ENCODE data around the gene MAP2K5.

MAP2K5 gene

DNA sequence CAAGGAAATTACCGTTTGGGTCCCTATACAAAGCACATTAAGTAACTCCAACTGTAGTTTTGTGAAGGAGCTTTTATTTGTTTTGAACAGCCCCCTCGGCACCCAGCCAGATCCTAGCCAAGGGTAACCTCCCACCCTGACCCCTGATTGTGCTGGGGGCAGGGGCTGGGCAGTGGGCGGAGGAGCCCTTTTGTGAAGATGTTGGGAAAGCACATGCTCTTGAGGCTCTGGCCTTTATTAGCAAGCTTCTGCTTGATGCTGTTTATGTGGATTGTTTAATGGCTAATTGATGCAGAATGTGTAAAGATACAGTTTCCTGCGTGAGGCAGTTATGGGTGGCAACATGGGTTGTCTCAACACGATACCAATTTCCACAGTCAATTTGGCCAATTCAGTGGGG lies 136.5 kb downstream of the MAP2K5 start:
- DNase-seq = no peak

DNA sequence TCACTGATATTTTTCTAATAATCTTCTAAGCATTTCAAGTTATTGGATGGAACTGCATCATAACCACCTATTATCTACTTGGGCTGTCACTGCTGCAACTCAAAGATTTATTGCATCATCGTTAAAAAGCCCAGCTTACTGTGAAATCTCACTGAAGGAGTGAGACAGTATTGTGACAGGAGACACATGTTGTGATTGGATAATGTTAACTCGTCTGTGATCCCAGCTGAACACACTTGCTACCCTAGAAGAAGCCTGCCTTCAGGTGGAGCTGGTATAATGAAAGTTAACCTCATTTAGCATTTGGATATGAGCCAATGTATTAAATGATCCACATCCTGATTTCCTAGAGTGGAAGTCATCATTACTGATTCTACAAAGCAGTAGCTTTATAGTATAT lies 138.1 kb downstream of the MAP2K5 start:
- no peak for DNase-seq

DNA sequence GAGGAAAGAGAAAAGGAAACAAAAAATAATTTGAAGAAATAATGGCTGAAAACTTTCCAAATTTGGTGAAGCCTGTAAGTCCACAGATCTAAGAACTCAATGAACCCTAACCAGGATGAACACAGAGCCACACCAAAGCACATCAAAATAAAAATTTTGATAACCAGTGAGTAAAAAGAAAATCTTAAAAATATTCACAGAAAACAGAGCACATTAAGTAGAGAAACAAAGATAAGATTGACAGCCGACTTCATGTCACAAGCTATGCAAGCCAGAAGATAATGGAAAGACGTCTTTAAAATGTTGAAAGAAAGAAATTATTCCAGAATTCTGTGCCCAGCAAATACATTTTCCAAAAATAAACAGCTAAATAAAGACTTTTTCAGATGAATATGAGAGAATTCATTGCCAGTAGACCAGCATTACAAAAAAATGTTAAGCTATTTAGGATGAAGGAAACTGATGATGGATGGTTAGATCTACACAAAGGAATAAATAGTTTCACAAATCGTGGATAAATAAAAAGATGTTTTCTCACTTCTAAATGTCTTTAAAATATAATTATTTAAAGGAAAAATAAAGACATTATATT lies 142.6 kb downstream of the MAP2K5 start:
- no peak for DNase-seq

DNA sequence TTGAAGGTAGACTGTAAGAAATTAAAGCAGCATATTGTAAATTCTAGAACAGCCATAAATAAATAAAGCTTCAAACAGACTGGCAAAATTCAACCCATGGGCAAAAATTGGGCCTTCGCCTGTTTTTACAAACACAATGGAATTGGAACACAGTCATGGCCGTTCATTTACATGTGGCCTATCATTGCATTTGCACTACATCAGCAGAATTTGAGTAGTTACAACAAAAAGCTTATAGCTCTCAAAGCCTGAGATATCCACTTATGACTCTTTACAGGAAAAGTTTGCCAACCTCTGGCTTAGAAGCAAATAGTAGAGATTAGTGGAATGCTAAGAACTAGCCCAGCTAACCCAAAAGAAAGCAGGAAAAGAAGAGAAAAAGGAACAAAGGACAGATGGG lies 143.2 kb downstream of the MAP2K5 start:
- DNase-seq = no peak

DNA sequence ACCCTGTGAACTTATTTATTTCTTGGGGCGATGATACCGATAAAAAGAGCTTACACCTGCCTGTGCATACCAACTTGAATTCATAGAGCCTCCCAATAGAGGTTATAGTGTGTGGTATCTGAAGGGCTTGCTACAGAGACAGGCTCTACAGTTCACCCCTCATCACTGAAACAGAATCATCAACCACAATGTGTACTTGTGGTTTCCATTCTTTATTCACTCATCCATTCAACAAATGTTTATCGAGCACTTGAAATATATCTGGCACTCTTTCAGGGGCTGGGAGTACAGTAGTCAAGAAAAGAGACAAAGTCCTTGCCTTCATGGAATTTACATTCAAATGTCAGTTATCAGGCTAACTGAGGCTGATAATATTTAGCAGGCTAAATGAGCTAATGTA lies 148.4 kb downstream of the MAP2K5 start:
- DNase-seq = no peak

DNA sequence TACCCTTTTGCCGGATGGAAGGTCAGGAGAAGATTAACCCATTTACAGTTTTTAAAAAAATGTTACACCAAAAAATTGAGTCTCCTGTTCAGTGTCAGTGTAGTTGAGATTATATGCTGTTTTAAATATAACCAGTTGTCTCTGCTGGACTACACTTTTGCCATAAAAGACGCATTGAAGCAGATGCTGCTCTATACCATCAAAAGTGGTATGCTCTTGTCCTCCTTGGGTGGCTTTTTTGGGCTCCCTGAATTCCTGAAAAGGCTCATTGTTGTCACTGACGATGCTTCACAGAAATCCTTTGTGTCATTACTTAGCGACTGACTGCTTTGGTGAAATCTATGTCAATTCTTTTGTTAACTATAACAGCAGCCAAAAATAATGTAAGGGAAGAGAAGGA lies 148.9 kb downstream of the MAP2K5 start:
- no peak for DNase-seq

DNA sequence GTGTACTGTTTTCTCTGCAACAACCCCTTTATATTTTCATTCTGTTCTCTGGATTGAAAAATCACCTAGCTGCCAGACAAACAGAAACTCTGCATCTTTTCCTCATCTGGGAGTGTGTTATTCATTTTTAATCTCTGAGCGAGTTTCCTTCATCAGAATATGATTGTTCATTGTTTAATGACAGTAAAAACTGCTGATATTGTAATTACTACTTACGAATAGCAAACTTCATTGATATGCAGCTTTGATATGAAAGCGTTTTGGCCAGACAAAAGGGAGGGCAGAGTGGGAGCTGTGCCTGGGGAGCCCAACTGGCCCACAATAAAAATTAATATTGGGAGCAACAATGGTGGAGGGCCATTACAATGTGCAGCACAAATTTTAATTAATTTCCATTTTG lies 150.1 kb downstream of the MAP2K5 start:
- no peak for DNase-seq

DNA sequence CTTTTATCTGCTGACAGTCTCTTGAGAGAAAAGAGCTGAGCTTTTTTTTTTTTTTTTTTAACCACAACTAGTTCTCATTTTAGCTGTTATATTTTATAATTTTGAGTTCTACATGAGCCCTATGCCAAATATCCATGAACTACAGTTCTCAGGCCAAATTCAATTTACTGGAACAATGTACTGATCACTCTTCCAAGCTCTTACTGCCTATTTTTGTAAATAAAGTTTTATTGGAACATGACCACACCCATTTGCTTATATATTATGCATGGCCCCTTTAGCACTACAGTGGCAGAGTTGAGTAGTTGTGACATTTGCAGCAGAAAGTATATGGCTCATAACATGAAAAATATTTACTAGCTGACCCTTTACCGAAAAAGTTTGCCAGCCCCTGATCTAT lies 153.6 kb downstream of the MAP2K5 start:
- no peak for DNase-seq

DNA sequence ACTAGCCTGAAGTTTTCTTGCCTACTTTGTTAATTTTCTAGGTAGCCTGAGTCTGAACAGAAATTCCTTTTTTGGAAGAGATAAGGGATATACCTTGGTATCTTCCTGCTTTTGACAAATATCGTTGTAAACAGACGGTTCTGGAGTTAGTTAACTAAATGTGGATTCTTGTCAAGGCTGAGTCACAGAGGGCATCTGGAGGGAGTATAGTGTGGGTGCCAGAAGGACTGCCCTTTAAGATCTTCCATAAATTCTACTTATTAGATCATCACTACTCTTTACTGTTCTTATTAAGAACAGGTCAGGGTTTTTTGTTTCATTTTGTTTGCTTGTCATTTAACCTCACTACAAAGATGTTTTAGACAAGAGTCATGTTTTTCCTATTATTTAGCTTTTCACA lies 157.5 kb downstream of the MAP2K5 start:
- no peak for DNase-seq

DNA sequence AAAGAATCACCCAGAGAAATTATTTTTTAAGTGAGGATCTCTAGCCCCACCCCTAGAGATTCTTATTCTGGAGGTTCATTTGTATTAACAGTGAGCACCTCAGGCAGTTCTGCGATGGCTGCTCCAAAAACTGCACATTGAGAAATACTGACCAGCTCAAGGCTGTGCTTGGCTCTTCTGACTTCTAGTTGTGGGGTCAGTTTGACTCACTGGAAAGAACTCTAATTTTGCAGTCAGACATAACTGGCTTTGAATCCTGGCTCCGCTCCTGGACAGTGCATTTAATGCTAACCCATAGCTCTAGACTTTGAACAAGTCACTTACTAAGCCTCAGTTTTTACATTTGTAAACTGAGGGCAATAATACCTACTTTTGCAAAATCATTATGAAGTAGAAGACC lies 159.2 kb downstream of the MAP2K5 start:
- DNase-seq = no peak

DNA sequence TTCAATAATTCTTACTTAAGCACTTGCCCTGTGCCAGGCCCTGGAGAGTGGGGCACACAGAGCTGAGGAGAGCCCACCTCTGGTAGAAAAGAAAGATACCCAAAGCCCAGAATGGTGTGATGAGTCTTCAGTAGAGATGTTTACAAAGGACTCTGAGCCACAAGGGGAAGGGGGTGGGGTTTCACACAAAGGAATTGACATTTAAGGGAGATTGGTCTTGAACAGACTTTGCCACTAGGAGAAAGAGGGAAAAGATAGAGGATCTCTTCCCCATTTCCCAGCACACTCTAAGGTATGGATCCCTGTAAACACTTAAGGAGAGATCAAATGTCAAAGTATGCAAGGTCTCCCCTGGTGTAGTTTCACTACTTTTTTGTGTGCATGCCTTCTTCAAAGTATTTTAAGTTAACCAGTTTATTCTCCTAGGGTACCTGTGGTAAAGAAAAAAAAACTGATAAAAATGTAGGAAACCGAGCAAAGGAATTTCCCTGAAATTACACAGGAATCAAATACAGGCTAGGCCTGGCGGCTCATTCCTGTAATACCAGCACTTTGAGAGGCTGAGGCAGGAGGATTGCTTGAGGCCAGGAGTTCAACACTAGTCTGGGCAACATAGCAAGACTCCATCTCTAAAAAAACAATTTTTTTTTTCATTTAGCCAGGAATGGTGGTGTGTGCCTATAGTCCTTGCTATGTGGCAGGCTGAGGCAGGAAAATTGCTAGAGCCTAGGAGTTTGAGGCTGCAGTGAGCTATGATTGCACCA lies 165.2 kb downstream of the MAP2K5 start:
- DNase-seq = no peak

DNA sequence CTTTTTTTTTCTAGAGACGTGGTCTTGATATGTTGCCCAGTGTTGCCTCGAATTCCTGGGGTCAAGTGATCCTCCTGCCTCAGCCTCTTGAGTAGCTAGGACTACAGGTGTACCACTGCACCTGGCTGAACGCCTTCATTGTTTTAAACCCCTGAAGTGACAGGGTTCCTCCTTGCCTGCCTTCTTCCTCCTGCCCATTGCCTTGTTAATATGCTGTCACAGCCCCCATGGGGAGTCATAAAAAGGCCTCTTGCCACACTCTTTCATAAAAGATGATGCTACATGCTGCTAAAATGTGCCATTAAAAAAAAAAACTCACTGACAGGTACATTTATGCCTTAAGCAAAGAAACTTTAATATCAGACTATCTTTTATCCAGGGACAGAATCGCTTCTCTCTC lies 166.0 kb downstream of the MAP2K5 start:
- DNase-seq = no peak

DNA sequence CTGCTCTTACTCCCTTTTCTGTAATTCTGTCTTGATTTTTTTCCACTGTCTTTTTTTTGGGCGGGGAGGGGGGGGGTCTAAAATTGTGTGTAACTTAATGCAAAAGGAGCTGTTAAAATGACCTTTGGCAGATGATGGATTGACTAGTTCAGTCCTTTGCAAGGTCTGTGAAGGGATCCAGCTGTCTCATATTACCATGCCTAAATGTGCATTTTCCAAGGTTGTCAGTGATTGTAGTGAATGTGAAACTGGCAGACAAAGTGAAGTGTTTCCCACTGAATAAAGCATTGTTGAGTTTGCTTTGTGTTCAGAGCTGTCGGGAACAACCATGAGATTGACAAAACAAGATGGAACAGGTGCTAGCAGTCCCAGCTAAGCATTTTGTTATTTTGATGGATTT lies 172.7 kb downstream of the MAP2K5 start:
- no peak for DNase-seq

DNA sequence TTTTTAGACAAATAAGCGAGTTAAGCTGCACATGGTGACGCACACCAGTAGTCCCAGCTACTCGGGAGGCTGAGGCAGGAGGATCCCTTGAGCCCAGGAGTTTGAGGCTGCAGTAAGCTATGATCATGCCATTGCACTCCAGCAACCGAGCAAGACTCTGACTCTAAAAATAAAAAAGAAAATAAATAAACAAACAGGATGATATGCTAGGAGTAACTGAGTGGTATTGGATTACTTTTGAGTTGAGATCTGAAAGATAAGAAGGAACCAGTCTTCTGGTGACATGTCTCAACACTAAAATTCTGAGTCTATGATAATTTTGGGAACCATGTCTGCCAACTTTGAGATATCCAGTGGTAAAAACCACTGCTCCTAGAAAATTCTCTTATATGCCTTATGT lies 173.7 kb downstream of the MAP2K5 start:
- DNase-seq = no peak

DNA sequence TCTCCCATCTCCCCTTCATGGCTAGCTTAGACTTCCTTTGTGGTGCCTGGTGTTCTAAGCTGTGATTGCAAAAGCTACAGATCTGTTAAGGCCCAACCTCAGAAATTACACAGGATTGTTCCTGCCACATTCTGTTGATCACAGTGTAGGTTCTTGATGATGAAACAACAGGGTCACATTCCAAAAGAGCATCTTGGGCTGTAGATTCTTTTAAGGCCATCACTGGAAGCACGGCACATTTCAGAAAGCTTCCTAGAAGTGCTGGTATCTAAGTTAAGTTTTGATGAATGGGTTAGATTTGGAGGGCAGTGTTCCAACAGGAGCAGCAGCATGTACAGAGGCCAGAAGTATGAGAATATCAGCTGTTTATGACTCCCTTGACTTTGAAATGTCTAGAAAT lies 175.3 kb downstream of the MAP2K5 start:
- no peak for DNase-seq

DNA sequence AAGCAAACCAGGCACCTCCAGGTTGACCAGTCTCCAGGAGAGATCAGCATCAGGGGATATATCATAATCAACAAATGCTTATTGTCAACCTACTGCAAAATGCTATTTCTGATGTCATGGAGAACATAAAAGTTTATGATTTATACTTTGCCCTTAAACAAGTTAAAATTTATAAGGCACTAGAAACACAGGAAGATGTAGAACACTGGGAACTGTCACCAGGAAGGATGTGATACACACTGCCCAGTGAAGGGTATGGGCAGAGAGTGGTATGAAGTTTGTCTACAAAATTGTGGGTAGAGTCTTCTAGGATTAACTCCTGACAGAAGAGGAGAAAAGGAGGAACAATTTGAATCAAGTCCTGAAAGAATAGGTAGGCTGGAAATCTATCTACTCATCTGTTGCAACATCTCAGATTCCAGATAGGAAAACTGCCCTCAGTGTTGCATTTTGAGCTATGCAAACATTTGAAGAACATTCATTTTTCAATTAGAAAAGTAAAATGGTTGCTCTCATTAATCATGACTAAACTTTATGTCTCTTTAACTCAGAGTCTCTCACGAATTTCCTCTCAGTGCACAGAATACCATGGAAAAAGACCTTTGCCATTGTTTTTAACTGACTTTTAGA lies 176.9 kb downstream of the MAP2K5 start:
- DNase-seq = no peak

DNA sequence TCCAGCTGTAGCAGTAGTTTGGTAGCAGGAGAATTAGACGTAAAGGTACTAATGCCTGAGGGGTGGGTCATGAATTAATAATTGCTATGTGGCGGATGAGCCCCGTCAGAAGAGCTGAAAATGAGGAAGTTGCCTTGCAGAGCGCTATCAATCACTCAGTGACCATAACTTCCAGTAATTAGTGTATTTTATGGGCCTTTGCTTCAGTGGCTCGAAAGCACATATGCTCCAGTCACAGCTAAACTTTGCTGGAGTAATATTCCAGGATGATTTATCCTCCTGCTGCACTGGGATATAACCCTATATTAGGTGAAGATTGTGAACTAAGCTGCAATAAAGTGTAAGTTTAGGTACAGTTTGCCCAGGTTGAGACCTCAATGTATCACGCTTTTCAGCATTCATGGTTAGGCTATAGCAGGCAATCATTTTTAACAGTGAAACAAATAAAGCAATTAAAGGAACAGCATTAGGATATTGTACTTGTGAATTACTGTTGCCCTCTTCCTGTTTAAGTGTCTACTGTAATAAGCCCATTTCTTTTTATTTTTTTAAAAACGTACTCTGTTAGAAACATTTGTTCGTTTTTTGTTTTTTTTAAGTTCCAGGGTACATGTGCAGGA lies 178.2 kb downstream of the MAP2K5 start:
- no peak for DNase-seq

DNA sequence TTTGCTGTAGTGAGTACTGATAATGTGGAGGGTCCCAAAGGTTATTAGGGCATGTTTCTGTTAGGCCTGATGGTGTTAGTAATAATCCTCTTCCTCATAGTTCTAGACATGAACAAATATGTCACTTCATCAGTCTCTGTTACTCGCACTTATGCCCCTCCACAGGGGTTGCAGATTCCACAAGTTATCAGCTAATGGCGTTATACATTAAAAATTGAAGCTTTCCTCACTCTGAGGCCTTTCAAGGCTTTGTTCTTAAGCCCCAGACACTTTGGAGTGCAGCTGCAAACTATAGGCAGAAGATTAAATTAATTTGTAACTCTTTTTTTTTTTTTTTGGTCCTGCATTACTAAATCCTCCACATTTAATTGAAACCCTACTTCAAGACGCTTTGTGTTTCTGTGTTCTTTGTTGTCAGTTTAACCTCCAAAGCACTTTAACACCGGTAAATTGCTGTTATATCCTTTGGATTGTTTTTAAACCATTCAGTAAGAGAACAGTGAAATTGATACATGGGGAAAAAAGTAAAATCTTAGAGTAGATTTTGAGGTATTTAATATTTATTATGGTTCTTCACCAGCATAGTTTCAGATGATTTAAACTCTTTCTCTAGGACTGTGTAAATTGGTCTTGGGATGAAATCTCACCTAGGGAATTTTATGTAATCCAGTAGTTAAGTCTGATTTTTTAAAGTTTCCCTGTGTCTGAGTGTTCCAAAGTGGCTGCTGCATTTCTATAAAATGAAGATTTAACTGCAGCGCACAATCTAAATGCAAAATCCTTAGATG lies 179.7 kb downstream of the MAP2K5 start:
- DNase-seq = no peak

DNA sequence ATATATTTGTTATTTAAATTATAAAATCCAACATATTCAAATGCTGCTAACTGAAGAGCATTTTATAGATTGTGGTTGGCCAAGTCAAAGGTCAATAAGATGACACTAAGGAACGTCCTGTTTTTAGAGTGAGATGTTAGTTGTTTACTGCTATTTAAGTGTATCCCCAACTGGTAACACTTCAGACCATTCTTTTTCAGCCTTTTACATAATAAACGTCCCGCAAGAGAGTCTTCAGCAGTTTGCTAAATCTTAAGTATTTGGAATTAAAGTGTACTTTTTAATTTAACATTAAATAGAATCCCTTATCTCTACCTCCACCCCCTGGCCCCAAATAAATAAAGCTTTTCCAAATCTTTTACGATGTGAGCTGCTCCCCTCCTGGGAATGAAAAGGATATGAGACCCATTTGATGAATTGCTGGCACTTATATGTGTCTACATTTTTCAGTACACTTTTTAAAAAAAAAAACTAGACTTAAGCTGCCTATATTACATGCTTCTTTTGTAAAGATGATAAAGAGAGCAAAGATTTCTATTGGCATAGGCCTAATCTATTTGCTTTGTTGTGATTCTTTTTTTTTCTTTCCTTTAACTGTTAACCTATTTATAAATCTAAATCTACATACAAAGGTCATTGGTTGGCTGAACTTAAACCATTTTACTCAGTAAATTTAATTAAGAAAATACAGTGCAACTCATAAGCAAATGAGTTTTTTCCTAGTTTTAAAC lies 181.0 kb downstream of the MAP2K5 start:
- no peak for DNase-seq

DNA sequence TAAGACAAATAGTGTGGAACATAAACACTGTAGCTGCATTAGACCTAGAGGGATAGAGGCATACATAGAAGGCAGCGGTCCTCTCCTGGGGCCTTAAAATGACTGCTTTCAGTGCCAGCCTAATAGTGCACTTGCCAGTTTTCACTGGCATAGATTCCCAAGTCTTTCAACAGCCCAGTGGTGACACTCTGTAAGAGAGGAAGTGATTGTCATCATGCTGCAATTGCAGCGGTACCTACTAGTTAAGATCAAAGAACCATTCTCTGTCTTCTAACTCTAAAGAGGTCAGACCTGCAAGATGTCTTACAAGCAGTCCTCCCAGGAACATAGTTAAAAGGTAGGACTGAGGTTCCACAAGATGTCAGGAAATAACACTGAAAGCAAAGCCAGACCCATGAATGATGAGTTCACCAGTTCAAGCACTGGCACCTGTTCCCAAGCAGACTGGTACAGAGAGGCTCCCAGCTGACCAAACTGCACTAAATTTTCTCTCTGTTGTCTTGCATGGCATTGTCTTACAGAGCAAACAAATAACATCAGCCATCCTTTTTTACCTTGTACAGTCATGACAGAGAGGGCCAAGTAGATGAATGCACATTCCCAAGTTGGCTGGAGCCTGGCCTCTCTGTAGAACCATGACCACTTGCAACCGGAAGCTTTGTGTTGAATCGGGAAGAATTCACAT lies 182.3 kb downstream of the MAP2K5 start:
- DNase-seq = no peak

DNA sequence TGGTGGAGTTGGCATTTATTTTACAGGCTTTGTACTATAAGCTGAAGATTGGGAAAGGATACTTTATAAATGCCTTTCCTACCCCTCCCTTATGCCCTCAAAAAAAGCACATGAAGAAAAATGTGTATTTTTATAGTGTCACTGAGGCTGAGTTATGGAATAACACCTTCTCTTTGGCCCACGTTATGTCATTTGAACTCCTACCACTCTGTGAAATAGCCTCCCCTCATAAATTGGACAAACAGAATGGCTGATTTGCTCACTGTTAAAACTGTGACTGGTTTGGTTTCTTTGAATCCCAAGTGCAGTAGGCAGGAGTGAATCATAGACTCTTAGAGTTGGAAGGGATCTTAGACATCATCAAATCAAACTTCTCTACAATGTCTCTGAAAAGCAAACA lies 187.6 kb downstream of the MAP2K5 start:
- DNase-seq = no peak
